NCI-H2107 (cell line): ENCODE measurements around the gene SLC22A14.
"Not testable (repeated sequence)": the region's sequence is repeated elsewhere in the genome, so short reads cannot be mapped to it uniquely, and the experiment has no call there.

Source experiments
- DNase-seq: peaks from one replicate; lab custom pipeline; 2025; lab: John Stamatoyannopoulos, UW

Gene SLC22A14

DNA sequence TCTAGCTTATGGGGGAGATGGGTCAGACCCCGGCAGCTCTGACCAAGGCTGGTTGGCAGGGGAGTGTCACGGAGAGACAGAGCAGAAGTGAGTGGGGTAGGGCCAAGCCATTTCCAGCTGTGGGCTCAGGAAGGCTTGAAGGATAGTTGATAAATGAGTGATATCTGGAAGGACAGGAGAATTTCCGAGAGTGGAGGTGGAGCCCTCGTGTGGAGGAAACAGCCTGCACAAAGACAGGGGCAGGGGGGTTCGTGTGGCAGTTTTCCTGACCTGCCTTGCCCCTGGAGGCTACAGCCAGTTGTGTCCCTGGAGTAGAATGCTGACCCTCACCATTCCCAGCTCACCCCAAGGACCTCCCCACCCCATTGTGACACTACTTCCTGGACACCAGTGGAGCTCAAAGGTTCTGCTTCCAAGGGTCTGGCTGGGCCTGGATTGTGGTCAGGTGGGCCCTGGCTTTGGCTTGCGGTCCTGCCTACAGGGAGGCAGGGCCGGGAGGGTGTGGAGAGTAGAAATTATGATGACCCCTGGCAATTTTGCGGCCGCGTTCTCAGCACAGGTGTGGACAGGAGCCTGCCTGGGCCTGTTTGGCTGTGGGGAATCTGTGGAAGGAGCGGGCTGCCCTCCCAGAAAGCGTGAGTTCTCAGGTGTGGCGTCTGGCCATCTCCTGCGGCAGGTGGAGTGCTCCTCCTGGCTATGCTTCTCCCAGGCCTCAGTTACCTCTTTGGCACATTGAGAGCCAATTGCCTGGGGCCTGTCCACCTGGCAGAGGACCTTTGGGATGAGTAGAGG is at the start of gene SLC22A14:
TSS of gene SLC22A14 (plus strand) at position 400 of the 792 bp plus-strand sequence. CDS start 23,733 bp downstream, outside the sequence.
- DNase-seq, result no peak

DNA sequence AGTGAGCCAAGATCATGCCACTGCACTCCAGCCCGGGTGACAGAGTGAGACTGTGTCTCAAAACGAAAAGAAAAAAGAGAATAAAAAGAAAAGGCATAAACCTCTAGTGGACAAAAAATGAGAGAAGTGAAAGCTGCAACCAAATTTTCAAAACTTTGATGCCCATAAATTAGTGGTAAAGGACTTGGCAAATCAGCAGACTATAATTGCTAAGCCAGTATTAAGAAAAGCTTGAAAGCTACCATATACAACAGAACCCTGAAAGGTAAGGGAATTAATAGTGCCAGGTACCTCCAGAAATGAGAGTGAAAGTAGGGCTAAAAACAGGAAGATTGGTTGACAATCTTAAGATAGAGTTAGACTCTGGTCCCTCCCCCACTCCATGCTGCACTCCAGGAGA is 49.4 kb upstream of the SLC22A14 start:
- DNase-seq, result no peak

DNA sequence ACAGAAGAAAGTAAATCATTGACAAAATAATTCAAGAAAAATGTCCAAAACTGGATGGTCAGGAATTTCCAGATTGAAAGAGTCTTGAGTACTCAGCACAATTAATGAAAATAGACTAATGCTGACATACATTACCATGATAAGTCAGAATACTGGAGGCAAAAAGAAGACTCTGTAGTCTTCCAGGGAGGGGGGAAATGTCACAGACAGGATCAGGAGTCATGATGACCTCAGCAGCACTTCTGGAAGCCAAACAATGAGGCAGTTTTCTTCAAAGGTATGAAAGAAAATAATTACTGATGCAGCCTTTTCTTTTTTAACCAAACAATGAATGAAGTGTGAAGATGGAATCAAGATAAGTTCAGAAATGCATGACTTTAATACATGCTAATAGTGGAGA is 46.6 kb upstream of the SLC22A14 start:
- DNase-seq, result no peak

- DNase-seq, result no peak
These were observed 43.6 kb upstream of the SLC22A14 start for GRCh38 chr3:38238416-38239008.

GRCh38 chr3:38242812-38243211 is 39.3 kb upstream of the SLC22A14 start:
- not testable (repeated sequence) for DNase-seq

DNA sequence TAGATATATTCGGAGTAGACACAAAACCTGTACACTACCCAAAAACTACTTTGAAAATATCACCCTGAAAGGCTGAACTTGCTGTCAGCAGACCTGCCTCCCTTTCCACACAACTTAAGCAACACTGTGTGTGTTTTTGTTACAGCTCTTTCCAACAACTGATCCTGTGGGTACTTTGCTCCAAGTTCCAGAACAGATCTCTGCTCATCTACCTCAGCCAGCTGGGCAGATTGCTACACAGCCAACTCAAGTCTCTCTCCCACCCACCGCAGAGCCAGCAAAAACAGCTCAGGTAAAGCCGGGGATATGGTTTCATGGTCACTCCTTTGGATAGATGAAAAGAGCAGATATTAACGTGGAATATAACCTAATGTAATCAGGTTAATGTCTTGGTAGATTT is 36.2 kb upstream of the SLC22A14 start:
- no peak for DNase-seq

DNA sequence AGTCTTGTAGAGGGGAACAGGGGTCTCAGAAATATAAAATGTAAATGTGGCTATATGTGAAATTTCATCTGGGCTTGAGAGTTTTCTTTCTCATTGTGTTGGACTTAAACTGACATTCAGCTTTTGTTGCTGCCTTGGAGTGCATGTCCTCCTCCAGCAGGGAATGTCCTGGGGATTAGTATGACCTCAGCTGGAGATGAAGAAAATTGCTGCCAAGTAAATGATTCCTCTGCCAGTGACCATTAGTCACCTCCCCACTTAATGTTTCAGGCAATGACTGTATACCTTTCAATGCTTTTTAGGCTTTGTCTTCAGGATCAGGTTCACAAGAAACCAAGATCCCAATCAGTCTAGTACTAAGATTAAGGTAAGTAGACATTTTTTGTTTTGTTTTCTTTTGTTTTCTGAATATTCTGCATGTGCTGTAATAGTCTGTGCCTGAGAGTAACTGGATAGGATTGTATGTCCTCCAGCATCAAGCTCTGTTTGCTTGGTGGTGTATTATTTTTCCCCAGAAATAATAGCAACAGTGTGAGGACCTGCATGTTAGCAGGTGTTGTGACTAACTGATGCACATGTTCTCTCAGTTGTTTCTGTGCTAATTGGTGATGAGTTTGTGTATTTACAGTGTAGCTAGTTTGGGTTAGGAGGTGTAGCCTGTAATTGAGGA is 34.6 kb upstream of the SLC22A14 start:
- DNase-seq, result no peak

- DNase-seq, result no peak
These were observed 31.9 kb upstream of the SLC22A14 start for GRCh38 chr3:38250198-38250597.

DNA sequence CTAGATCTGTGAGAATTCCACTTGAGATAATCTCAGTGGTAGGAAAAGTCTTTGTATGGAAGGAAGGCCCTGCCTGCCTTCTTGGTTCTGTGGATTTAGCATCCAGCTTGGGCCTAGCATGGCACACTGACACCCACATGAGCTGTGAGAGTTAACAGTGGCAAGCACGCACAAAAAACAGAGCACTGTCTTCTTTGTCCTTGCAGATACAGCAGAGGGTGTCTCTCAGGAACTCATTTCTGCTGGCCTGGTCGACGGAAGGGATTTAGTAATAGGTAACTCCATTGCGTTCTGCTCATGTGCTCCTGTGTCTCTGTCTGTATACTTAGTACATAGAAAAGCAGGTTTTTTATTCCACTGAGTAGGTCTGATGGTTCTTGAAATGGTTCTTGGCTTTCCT is 30.9 kb upstream of the SLC22A14 start:
- no peak for DNase-seq

DNA sequence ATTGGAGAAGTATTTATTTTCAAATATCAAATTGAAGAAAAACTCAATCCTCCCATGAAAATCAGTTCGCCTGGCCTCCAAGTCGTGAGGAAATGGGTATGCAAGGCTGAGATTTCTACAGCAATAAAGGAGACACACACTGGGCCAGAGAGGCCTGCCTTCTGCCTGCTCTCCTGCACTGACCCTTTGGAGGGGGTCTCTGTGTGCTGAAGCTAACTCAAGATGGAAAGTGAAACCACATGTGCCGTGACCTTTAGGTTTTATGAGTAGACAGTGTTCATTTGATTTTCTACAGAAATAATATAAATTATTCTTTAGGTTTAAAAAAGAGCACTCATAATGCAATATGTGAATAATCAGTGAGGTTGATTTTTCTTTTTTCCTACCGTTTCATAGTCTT is 28.4 kb upstream of the SLC22A14 start:
- no peak for DNase-seq

- DNase-seq, result no peak
These were observed 27.2 kb upstream of the SLC22A14 start for GRCh38 chr3:38254872-38255271.

GRCh38 chr3:38255627-38256026 is 26.5 kb upstream of the SLC22A14 start:
- no peak for DNase-seq

GRCh38 chr3:38257583-38257982 is 24.5 kb upstream of the SLC22A14 start:
- no peak for DNase-seq

- DNase-seq, result no peak
These were observed 21.6 kb upstream of the SLC22A14 start for GRCh38 chr3:38260474-38260873.

DNA sequence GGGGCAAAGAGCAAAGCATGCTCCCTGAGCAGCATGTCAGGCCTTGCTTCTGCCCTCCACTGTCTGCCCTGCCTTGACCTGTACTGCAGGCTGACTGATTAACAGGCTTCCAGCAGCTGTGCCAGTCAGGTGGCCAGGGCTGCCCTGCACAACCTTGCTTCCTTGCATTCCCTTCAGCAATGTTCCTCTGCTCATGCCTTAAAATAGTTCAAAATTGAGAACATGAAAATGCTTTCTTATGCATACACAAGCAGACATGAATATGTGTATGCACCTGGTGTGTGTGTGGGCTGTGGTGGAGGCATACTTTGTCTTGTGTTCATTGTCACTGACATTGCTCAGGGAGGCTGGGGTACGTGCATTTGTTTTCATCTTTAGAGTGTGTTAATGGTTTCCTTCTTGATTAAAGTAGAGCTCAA is 17.7 kb upstream of the SLC22A14 start:
- no peak for DNase-seq

DNA sequence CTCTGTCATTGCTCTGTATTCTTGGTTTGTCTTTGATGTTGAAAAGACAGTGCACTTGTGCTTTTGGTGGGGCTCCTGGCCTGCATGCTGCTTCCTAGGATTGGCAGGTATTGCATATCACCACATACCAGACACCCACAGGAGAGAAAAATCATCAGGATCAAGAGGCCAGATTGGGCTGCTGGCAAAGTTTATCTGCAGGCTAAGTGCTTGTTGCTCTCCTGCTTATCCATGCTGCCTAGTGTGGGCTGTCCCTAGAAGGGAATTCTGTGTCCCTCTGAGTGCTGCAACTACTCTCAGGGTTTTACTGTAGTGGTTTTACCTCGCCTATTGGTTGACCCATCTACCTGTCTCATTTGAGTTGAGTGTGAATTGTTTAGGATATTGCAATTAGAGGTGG is 17.3 kb upstream of the SLC22A14 start:
- no peak for DNase-seq

DNA sequence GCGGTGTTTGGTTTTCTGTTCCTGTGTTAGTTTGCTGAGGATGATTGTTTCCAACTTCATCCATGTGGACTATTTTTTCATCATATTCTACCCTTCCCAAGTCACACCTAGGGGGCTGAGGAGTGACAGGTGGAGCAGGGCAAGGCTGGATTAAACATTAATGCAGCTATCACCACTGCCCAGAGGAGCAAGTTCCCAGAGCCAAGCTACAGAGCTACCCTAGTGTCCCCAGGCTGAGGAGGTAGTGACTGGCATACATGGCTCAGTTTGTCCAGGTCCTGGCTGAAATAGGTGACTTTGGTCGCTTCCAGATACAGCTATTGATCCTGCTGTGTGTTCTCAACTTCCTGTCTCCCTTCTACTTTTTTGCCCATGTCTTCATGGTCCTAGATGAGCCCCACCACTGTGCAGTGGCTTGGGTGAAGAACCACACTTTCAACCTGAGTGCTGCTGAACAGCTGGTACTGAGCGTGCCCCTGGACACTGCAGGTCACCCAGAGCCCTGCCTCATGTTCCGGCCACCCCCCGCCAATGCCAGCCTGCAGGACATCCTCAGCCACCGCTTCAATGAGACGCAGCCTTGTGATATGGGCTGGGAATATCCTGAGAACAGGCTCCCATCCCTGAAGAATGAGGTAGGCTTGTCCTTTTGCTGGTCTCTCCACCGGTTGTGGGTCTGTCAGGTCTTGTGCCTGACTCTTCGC is 16.3 kb upstream of the SLC22A14 start, which contains the start of gene SLC22A13:
TSS of gene SLC22A13 (plus strand) at position 209 of the 704 bp plus-strand sequence. CDS start at position 258, 49 bp downstream.
- DNase-seq, result no peak

- no peak for DNase-seq
These were observed 15.3 kb upstream of the SLC22A14 start for GRCh38 chr3:38266810-38267209.

- no peak for DNase-seq
These were observed 14.4 kb upstream of the SLC22A14 start for GRCh38 chr3:38267662-38268061.

DNA sequence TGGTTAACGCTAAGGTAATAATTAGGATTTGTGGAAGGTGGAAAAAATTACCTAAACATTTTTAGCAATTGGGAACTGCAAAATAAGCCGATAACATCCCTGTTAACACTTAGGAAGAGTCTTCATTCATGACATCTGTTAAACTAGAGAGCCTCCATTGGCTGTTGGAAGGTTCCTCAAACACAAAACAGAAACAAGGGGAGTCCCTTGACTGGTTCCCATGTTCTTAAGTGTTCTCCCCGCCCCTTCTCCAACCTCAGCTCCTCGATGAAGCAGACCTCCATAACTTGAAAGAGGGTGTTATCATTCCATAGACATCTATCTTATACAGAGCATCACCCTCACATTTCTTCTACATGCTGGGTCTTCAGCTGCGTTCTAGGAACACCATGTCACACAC is 14.0 kb upstream of the SLC22A14 start:
- DNase-seq, result no peak

DNA sequence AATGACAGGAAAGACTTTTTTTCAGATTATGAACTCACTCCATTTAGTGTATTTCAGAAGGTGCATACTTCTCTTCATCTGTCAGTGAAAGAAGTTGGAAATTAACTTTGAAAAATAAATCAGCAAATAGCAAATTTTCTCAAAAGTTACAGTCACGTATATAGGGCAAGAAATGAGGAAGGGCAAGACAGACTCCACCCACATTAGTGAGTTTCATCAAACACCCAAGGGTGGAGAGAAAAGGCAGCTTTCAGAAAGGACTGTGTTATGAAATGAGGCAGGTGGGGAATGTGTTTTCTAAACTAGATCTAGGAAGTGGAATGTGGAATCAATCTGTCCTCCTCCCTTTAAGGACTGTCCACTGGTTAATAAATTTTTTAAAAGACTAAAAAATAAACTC is 13.6 kb upstream of the SLC22A14 start:
- DNase-seq, result no peak

GRCh38 chr3:38270606-38271005 is 11.5 kb upstream of the SLC22A14 start:
- no peak for DNase-seq
